OCI-LY3 (cell line): ENCODE results near the gene C9orf40.

ENCODE experiments used
- H2AFZ ChIP-seq: fragments of 200-600, 300-600 bp; shearing (Covaris generic); 2 replicates; pipeline ENCODE4 v1.6.0; 2014; ENCODE audit warnings: antibody characterized with exemption, low read depth, low read length
- H3K27ac ChIP-seq: fragments of 200-600, 300-600 bp; sonication (generic); 2 replicates; pipeline ENCODE4 v1.5.1; 2014; ENCODE audit warnings: mild to moderate bottlenecking, low read length, moderate library complexity, mixed read lengths
- H3K27me3 ChIP-seq: fragments of 200-600, 300-600 bp; sonication (generic); 2 replicates; pipeline ENCODE4 v1.6.1; 2014; ENCODE audit warnings: low read depth, low read length, mixed read lengths
- H3K36me3 ChIP-seq: fragments of 200-600, 300-600 bp; sonication (generic); replicated peaks from 2 replicates; pipeline ENCODE3; 2014; ENCODE audit warnings: low read depth, low read length, mixed read lengths
- H3K4me1 ChIP-seq: fragments of 300-600, 200-600 bp; sonication (generic); 2 replicates; pipeline ENCODE4 v1.6.1; 2014; ENCODE audit warnings: low read length, mixed read lengths
- H3K4me2 ChIP-seq: fragments of 200-600, 300-600 bp; sonication (generic); 2 replicates; pipeline ENCODE4 v1.6.1; 2014; ENCODE audit warnings: low read length, mixed read lengths
- H3K4me3 ChIP-seq: fragments of 300-600, 200-600 bp; sonication (generic); 2 replicates; pipeline ENCODE4 v1.5.1; 2014; ENCODE audit warnings: antibody characterized with exemption, mild to moderate bottlenecking, low read length, moderate library complexity
- H3K79me2 ChIP-seq: fragments of 300-600, 200-600 bp; shearing (Covaris generic); 2 replicates; pipeline ENCODE4 v1.6.1; 2014; ENCODE audit warnings: mild to moderate bottlenecking, low read length, mixed read lengths
- H3K9ac ChIP-seq: fragments of 300-600, 200-600 bp; shearing (Covaris generic); 2 replicates; pipeline ENCODE4 v1.6.0; 2014; ENCODE audit warnings: mild to moderate bottlenecking, low read length, moderate library complexity
- H3K9me3 ChIP-seq: fragments of 200-600, 300-600 bp; shearing (Covaris generic); 2 replicates; pipeline ENCODE4 v1.6.1; 2014; ENCODE audit warnings: low read length, mixed read lengths; ENCODE audit not compliant: insufficient read depth
- H4K20me1 ChIP-seq: fragments of 200-600, 300-600 bp; sonication (generic); 2 replicates; pipeline ENCODE4 v1.6.1; 2016; ENCODE audit warnings: low read length, mixed read lengths; ENCODE audit not compliant: insufficient read depth
- EZH2phosphoT487 ChIP-seq: fragments of 200-600 bp; shearing (Covaris generic); IDR thresholded peaks from 2 replicates; pipeline ENCODE4 v1.6.1; 2018; ENCODE audit warnings: antibody characterized with exemption, mixed run types, low read depth
- TF ChIP-seq, protein P1 (sequence below): fragments of 200-600, 300-600 bp; sonication (generic); IDR thresholded peaks from 2 replicates; pipeline ENCODE4 v1.5.1; 2014; ENCODE audit warnings: antibody characterized with exemption, low read length, low read depth

C9orf40 gene

DNA sequence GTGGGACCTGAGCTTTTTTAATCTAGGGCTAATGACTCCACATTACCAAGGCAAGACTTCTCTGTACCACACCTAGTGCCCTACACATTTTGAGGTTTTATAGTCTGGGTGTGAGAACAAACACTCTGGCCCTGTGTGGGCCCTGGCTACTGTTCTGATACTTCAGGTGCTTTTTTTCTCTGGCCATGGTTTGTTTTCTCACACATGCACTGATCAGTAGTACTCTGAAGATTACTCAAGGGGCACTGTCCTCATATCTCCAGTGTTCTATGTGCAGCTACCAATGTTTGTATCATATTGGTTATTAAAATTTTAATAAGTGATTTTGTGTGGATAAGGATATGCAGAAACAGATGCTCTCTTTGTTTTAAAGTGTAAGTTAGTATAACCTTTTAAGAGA lies 5.9 kb upstream of the C9orf40 start:
- Histone ChIP-seq H3K27ac (no peak overlapping the region), H3K9me3 (0 out of 2 replicates have a peak, but pooled peaks cover 3% of the 10 kb centered on the region), H3K79me2 (no peaks in the 10 kb centered on the region)

DNA sequence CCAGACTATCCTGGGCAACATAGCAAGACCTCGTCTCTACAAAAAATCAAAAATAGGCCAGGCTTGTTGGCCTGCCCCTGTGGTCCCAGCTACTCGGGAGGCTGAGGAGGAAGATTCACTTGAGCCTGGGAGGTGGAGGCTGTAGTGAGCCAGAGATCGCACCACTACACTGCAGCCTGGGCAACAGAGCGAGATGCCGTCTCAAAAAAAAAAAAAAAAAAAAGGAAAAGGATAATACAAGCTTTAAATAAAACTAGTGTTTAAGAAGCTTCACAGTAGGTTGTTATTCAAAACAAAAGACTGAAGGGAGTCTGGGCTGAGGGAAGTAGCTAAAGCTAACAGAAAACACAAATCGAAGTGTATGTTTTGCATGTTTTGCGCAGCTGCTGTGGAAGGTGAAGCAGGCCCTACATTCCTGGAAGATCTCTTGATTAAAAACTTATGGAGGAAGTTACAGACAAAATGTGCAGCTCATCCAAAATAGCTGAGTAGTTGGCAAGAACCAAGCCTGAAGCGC lies 581 bp upstream of the C9orf40 start:
- no peaks in the 10 kb centered on the region for H3K27me3 ChIP-seq
- H3K4me3 ChIP-seq, result peak overlapping the region; percentile 94
- H2AFZ ChIP-seq, result peak overlapping the region; percentile 58
- no peaks in the 10 kb centered on the region for H3K36me3 ChIP-seq
- peak overlapping the region; percentile 81 for H3K27ac ChIP-seq
- TF ChIP-seq, protein P1, sequence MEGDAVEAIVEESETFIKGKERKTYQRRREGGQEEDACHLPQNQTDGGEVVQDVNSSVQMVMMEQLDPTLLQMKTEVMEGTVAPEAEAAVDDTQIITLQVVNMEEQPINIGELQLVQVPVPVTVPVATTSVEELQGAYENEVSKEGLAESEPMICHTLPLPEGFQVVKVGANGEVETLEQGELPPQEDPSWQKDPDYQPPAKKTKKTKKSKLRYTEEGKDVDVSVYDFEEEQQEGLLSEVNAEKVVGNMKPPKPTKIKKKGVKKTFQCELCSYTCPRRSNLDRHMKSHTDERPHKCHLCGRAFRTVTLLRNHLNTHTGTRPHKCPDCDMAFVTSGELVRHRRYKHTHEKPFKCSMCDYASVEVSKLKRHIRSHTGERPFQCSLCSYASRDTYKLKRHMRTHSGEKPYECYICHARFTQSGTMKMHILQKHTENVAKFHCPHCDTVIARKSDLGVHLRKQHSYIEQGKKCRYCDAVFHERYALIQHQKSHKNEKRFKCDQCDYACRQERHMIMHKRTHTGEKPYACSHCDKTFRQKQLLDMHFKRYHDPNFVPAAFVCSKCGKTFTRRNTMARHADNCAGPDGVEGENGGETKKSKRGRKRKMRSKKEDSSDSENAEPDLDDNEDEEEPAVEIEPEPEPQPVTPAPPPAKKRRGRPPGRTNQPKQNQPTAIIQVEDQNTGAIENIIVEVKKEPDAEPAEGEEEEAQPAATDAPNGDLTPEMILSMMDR, result no peak
- TF ChIP-seq EZH2phosphoT487, result no peak
- H4K20me1 ChIP-seq, result no peaks in the 10 kb centered on the region
- H3K9me3 ChIP-seq, result no peaks in the 10 kb centered on the region
- H3K4me2 ChIP-seq, result peak overlapping the region; percentile 81
- H3K9ac ChIP-seq, result peak overlapping the region; percentile 99
- peaks cover 20% of the 10 kb centered on the region for H3K79me2 ChIP-seq
- peaks cover 12% of the 10 kb centered on the region; the same call in 1 of the 2 replicates for H3K4me1 ChIP-seq

More for the DNA sequence above, 5.9 kb upstream of the C9orf40 start:
- no peak overlapping the region for H3K4me3 ChIP-seq
- no peaks in the 10 kb centered on the region; the same call in 1 of the 2 replicates for H3K4me1 ChIP-seq
- H2AFZ ChIP-seq, result no peak overlapping the region
- no peaks in the 10 kb centered on the region for H3K27me3 ChIP-seq
- no peak for TF ChIP-seq EZH2phosphoT487
- TF ChIP-seq, protein P1, result no peak
- no peaks in the 10 kb centered on the region for H4K20me1 ChIP-seq
- peaks cover 22% of the 10 kb centered on the region for H3K36me3 ChIP-seq
- H3K4me2 ChIP-seq, result no peak overlapping the region
- H3K9ac ChIP-seq, result no peak overlapping the region

DNA sequence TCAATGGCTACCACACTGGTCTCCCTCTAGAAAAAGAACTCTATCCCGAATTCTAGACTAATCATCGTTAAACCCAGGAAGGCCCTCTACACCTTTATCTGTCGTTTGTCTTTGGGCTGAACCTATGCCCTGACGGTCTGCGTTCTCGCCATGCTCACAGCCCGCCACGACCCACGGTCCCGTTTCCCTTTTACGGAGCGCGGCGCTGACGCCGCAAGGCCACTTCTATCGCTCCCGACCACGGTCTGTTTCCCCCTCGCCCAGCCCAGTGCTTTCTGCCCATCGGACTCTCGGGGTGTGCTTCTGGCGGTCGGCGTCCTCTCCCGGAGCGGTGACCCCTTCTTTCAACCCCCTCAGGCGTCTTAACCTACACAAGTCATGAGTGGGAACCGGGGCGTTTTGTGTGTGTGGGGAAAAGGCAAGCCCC lies 974 bp downstream of the C9orf40 start:
- Histone ChIP-seq H3K9me3 (no peaks in the 10 kb centered on the region), H3K4me2 (peak overlapping the region; percentile 63), H2AFZ (peak overlapping the region; percentile 77; the same call in 1 of the 2 replicates), H3K4me1 (peaks cover 12% of the 10 kb centered on the region; the same call in 1 of the 2 replicates), H3K79me2 (peaks cover 20% of the 10 kb centered on the region), H3K36me3 (peaks cover 8% of the 10 kb centered on the region), H3K27ac (peak overlapping the region; percentile 50), H3K9ac (peak overlapping the region; percentile 83), H3K27me3 (no peaks in the 10 kb centered on the region), H4K20me1 (no peaks in the 10 kb centered on the region), H3K4me3 (peak overlapping the region; percentile 94)
- TF ChIP-seq EZH2phosphoT487, result no peak
- TF ChIP-seq, protein P1, result no peak

DNA sequence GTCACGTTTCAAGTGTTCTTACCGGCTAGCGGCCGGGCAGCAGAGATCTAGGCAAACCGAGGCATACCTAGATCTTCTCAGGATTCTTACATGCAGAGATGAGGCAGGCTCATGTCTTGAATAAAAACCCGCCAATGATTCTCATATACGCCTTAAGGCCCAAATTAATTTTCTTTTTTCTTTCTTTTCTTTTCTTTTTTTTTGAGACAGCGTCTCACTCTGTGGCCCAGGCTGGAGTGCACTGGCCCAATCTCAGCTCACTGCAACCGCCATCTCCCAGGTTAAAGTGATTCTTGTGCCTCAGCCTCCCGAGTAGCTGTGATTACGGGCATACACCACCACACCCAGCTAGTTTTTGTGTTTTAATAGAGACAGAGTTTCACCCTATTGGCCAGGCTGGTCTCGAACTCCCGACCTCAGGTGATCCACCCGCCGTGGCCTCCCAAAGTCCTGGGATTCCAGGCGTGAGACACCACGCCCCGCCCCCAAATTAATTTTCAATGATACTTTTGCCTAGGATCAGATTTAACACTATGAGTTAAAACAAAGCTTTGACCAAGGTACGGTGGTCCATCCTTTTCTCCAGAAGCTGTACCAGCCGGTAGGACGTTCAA lies 1.5 kb downstream of the C9orf40 start:
- no peak for TF ChIP-seq EZH2phosphoT487
- TF ChIP-seq, protein P1, result no peak
- H3K4me2 ChIP-seq, result peak overlapping the region; percentile 63
- no peaks in the 10 kb centered on the region for H4K20me1 ChIP-seq
- peak overlapping the region; percentile 83 for H3K9ac ChIP-seq
- H3K27ac ChIP-seq, result no peak overlapping the region
- H3K4me3 ChIP-seq, result peak overlapping the region; percentile 94
- peaks cover 11% of the 10 kb centered on the region for H3K36me3 ChIP-seq
- H2AFZ ChIP-seq, result peak overlapping the region; percentile 77; the same call in 1 of the 2 replicates
- H3K4me1 ChIP-seq, result peaks cover 12% of the 10 kb centered on the region; the same call in 1 of the 2 replicates
- peaks cover 20% of the 10 kb centered on the region for H3K79me2 ChIP-seq
- H3K9me3 ChIP-seq, result no peaks in the 10 kb centered on the region
- no peaks in the 10 kb centered on the region for H3K27me3 ChIP-seq
